GM12892 (cell line): ENCODE data around the gene MAG.
A peak's percentile ranks its signal among the peaks of the same experiment; 100 is the strongest.

ENCODE experiments used
- DNase-seq: peaks from one replicate; pipeline ENCODE4 v3.0.0; 2011; ENCODE audit not compliant: insufficient read length
- FAIRE-seq: peaks from 2 replicates; lab custom pipeline; 2011; peaks lifted over from hg19 to GRCh38; lab: Jason Lieb, UNC
- POLR2A ChIP-seq: IDR thresholded peaks from 2 replicates; pipeline ENCODE4 v1.6.1; 2011; ENCODE audit warnings: low read depth, low read length, control low read depth
- POLR2AphosphoS5 ChIP-seq: IDR thresholded peaks from 2 replicates; pipeline ENCODE4 v1.6.1; 2011; ENCODE audit warnings: low read depth, low read length, control low read depth
- TAF1 ChIP-seq: IDR thresholded peaks from 2 replicates; pipeline ENCODE4 v1.6.1; 2011; ENCODE audit warnings: low read depth, mild to moderate bottlenecking, control low read depth, low read length, borderline replicate concordance

MAG gene

DNA sequence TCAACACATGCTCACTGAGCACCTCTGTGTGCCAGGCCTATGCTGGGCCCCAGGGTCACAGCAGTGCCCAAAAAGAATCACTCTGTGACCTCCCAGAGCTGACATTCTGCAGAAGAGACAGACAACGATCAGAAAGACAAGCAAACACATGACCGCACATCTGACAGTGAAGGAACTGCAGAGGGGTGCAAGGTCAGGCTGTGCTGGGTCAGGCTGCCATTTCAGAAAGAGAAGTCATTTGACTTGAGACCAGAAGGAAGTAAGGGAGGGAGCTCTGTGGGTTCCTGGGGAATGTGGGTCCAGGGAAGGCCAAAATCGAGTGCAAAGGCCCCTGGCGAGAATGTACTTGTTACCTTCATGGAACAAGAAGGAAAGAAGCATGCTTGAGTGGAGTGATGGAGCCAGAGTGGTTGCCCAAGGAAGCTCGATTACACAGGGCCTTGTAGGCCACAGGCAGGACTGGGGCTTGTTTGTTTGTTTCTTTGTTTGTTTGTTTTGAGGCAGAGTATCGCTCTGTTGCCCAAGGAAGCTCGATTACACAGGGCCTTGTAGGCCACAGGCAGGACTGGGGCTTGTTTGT, 25.6 kb downstream of the MAG start:
- no peak for DNase-seq
- peak; percentile 40 for FAIRE-seq
- no peak for TF ChIP-seq POLR2A
- no peak for TF ChIP-seq POLR2AphosphoS5
- no peak for TF ChIP-seq TAF1

GRCh38 chr19:35318679-35319448, 26.9 kb downstream of the MAG start:
- no peak for TF ChIP-seq POLR2AphosphoS5
- no peak for TF ChIP-seq TAF1
- TF ChIP-seq POLR2A: no peak
- FAIRE-seq: peak; percentile 48
- DNase-seq: peak; percentile 13

- DNase-seq: no peak
- TF ChIP-seq TAF1: no peak
- TF ChIP-seq POLR2AphosphoS5: no peak
- no peak for TF ChIP-seq POLR2A
- FAIRE-seq: peak; percentile 72
These were observed 28.2 kb downstream of the MAG start for GRCh38 chr19:35320065-35320713.

GRCh38 chr19:35321291-35321690, 29.3 kb downstream of the MAG start:
- TF ChIP-seq POLR2AphosphoS5 (no peak), TAF1 (no peak), POLR2A (no peak)
- no peak for DNase-seq
- no peak for FAIRE-seq

DNA sequence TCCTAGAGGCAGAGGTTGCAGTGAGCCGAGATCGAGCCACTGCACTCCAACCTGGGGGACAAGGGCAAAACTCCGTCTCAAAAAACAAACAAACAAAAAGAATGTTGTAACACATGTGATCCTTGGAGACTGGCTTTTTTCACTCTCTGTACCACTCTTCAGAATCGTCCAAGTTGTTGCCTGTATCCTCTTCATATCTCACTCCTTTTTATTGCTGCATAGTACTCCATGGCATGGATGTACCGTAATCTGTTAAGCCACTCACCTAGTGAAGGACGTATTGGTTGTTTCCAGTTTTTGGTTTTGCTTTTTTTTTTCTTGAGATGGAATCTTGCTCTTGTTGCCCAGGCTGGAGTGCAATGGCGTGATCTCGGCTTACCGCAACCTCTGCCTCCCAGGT, 30.1 kb downstream of the MAG start:
- DNase-seq (no peak), FAIRE-seq (no peak)
- TF ChIP-seq POLR2A: no peak
- no peak for TF ChIP-seq POLR2AphosphoS5

DNA sequence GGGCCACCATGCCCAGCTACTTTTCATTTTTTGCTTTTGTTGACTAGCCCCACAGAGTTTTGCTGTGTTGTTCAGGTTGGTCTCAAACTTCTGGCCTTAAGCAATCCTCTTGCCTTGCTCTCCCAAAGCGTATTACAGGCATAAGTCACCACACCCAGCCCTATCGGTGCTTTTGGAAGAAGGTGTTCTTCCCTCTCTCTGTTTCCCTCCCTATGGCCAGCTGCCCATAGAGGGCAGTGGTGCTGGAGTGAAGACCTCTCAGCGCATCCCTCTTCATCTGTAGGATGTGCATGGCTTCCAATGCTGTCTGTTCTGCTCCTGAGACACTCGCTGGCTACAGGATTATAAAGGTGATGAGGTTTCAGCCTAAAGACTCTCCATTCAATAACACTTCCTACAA, 35.7 kb downstream of the MAG start:
- DNase-seq (no peak), FAIRE-seq (peak; percentile 27)
- no peak for TF ChIP-seq POLR2AphosphoS5
- no peak for TF ChIP-seq TAF1
- TF ChIP-seq POLR2A: no peak

GRCh38 chr19:35328851-35329285, 36.9 kb downstream of the MAG start, which contains the start of gene CD22:
Gene CD22, plus strand, starts transcription at chr19:35329187. Its CDS starts 2,854 bp downstream, at chr19:35332041.
- TF ChIP-seq POLR2AphosphoS5 (peak; percentile 97), POLR2A (peak; percentile 97), TAF1 (peak; percentile 79; the same call in 1 of the 2 replicates)
- peak; percentile 97 for FAIRE-seq
- peak; percentile 58 for DNase-seq

DNA sequence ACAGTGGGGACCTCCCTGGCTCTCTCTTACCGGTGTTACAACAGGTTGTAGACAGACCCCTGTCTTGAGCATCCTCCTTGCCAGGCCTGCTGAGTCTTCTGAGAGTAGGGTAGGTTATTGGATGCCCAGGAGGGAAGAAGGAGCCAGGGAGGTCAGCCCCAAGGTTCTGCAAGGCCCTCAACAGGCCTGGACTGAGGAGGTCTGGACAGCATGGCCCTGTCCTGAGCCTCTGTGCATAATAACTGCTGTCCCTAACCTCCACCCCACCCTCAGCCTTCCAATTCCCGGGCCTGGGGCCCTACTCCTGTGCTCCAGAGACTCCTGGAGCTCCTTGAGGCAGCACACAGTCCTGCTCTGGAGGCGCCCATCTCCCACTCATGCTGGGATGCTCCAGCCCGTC, 37.4 kb downstream of the MAG start:
- DNase-seq (peak; percentile 19), FAIRE-seq (no peak)
- TF ChIP-seq POLR2A (no peak), TAF1 (no peak), POLR2AphosphoS5 (no peak)

GRCh38 chr19:35330475-35330874, 38.5 kb downstream of the MAG start:
- TF ChIP-seq POLR2AphosphoS5: peak; percentile 69
- peak; percentile 67 for TF ChIP-seq POLR2A
- 0 out of 2 replicates have a peak, but pooled peaks have one; percentile 54 for TF ChIP-seq TAF1
- FAIRE-seq (peak; percentile 98), DNase-seq (no peak)

DNA sequence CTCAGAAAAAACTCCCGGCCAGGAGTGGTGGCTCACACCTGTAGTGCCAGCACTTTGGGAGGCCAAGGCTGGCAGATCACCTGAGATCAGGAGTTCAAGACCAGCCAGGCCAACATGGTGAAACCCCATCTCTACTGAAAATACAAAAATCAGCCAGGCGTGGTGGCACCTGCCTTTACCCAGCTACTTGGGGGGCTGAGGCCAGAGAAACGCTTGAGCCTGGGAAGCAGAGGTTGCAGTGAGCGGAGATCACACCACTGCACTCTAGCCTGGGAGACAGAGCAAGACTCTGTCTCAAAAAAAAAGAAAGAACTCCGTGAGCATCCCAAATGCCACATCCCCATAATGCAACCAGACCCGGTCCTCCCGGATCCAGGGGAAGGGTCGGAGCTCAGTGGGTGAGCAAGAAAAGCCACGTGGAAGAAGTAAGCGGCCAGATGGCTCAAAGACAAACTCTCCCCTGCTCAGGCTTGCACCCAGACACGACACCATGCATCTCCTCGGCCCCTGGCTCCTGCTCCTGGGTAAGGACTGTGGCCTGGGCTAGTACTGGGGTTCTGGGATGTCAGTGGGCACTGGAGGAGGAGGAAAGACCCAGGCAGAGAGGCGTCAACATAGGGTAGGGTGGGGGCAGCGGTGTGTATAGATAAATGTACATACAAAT, 39.7 kb downstream of the MAG start:
- peak; percentile 88 for FAIRE-seq
- TF ChIP-seq POLR2AphosphoS5 (peak; percentile 49), POLR2A (peak; percentile 47), TAF1 (no peak)
- no peak for DNase-seq

DNA sequence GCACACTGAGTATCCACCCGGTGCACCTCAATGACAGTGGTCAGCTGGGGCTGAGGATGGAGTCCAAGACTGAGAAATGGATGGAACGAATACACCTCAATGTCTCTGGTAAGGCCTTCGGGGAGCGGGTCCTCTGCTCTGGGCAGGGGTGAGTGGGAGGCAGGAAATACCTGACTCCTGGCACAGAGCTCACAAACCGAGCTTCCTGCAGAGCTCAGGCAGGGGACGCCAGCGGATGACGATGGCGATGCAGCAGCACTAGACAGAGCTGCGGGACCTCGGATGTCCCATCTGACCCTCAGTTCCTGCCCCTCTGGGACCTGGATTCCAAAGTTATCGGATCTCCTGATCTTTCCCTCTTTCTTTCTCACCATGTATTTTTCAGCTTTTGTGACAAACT, 40.9 kb downstream of the MAG start:
- FAIRE-seq: peak; percentile 98
- 0 out of 2 replicates have a peak, but pooled peaks have one; percentile 39 for TF ChIP-seq TAF1
- TF ChIP-seq POLR2AphosphoS5: peak; percentile 85
- TF ChIP-seq POLR2A: peak; percentile 81
- DNase-seq: no peak
